Heart right ventricle (tissue), 16 donors: Measurements from ENCODE around the gene RIMBP2. TPM values are rescaled to one million over a fixed set of nuclear protein-coding genes. Genes with fewer than 3 reads are reported as not detected.

Source experiments
- ATAC-seq, 8 donors: fragments of 200-7000 bp; cut with Tn5 transposase; one replicate each; pipeline ENCODE4 v1.9.1; 2020; ENCODE audit warnings: mild to moderate bottlenecking in 8 of 8, moderate library complexity in 8 of 8, moderate number of reproducible peaks in 1 of 8
- DNase-seq, 2 donors: peaks; one replicate each; pipeline ENCODE4 v3.0.0-alpha.2; 2020
- H3K27ac ChIP-seq, 10 donors: fragments of 200-600 bp; sonication (generic) in 2 of 10; one replicate each; pipeline versions ENCODE4 v1.5.0 to v1.8.0; 2020 to 2022; ENCODE audit warnings: mild to moderate bottlenecking in 3 of 10
- H3K27me3 ChIP-seq, 7 donors: fragments of 200-600 bp; one replicate each; pipeline ENCODE4 v1.8.0; 2021 to 2022; ENCODE audit warnings: mild to moderate bottlenecking in 2 of 7
- H3K36me3 ChIP-seq, 9 donors: fragments of 200-600 bp; sonication (generic) in 1 of 9; one replicate each; pipeline versions ENCODE4 v1.5.0 to v1.8.0; 2020 to 2022; ENCODE audit warnings: mild to moderate bottlenecking in 2 of 9
- H3K4me1 ChIP-seq, 9 donors: fragments of 200-600 bp; sonication (generic) in 1 of 9; one replicate each; pipeline versions ENCODE4 v1.5.0 to v1.8.0; 2020 to 2022; ENCODE audit warnings: mild to moderate bottlenecking in 4 of 9
- H3K4me3 ChIP-seq, 10 donors: fragments of 200-600 bp; sonication (generic) in 2 of 10; one replicate each; pipeline versions ENCODE4 v1.5.0 to v1.8.0; 2020 to 2022; ENCODE audit warnings: mild to moderate bottlenecking in 7 of 10, moderate library complexity in 2 of 10
- H3K9me3 ChIP-seq, 11 donors: fragments of 200-600 bp in 10 of 11; sonication (generic) in 2 of 11; one replicate each; pipeline versions ENCODE4 v1.5.0 to v1.8.0; 2013 to 2022; ENCODE audit warnings: mild to moderate bottlenecking in 2 of 11, control low read depth in 1 of 11, moderate library complexity in 1 of 11
- WGBS, 2 donors: extraction: QIAGEN DNeasy Blood & Tissue Kit; methylation state at CpG; one replicate each; pipeline ENCODE4 v1.1.7; 2013; ENCODE audit warnings: inconsistent platforms in 1 of 2; 5-methylcytosine and 5-hydroxymethylcytosine counted together
- intact Hi-C, 10 donors: fragments of 100-400 bp; cut with DNase I; formaldehyde crosslinking; loops; one replicate each; pipeline versions ENCODE4 v1.11.1 to v1.14.2; 2022
- polyA plus RNA-seq, 2 donors: library from polyadenylated mRNA; stranded (reverse); fragments of 200-250 nt; gene quantifications; one replicate each; pipeline ENCODE4 v1.2.3, GENCODE V29; 2013
- total RNA-seq, 10 donors: library from RNA; stranded (reverse); fragmentation: NEBNext Ultra II Directional in 3 of 10; extraction: Animal tissue kit (Norgen Biotek cat#: 25700) in 3 of 10; gene quantifications; one replicate each; pipeline versions ENCODE4 v1.2.1 to v1.2.4, GENCODE V29; 2021 to 2023
- TF ChIP-seq, protein P1 (sequence below), 9 donors: fragments of 200-600 bp; sonication (generic) in 2 of 9; IDR thresholded peaks; one replicate each; pipeline versions ENCODE4 v1.5.0 to v1.8.0; 2021 to 2022; ENCODE audit warnings: antibody characterized with exemption in 9 of 9, mild to moderate bottlenecking in 5 of 9, moderate library complexity in 1 of 9
- donor health status: Arrhythmogenic right ventricular cardiomyopathy.
- donor health status: ischemic (EF 13 %, LVEDD 7.1; RV severe dilation, severe dysfunction).
- donor health status: healthy with polysubstance abuse.
- donor health status: DM: no; HTN: yes; CAD: no.
- donor health status: DM: no; HTN: no; CAD: no.
- donor health status: ischemic (EF 25% LVEDD 6.9; RV normal size, moderate dysfunction).
- donor health status: ischemic (EF 25% LVEDD 5.7; RV mildly dilated, moderate dysfunction).
- donor health status: healthy.
- donor health status: DM: yes; HTN: yes; CAD: no.
- donor health status: Ischemic cardiomyopathy.
- donor health status: ischemic (EF 35%, LVEDD 5.7; RV mildly dilated, moderate dysfunction).
- donor health status: nonischemic (EF 11% LVEDD 7.7; RV severe dilation, severe dysfunction).
- donor health status: DM: yes; HTN: yes; CAD: no.
- donor health status: PGD.
- donor health status: ischemic (EF 29% LVEDD 5.4; RV normal size, mild dysfunction).
- donor health status: nonischemic (EF 23%, LVEDD 6.1; RV moderate dilation, normal function).

Gene RIMBP2
- total and polyA plus RNA-seq, 12 donors = 0.01 to 0.17 (median 0.05) TPM; not detected in 9

DNA sequence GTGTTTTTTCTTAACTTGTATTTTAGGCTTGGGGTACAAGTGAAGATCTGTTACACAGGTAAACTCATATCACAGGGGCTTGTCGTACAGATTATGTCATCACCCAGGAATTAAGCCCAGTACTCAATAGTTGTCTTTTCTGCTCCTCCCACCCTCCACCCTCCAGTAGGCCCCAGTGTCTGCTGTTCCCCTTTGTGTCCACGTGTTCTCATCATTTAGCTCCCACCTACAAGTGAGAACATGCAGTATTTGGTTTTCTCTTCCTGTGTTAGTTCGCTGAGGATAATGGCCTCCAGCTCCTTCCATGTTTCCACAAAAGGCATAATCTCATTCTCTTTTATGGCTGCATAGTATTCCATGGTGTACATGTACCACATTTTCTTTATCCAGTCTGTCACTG is 166.7 kb downstream of the RIMBP2 start:
- H3K9me3 ChIP-seq = peaks cover 0 to 17% (median 12%) of the 10 kb centered on the region in 11 donors
- 61 to 67% methylated on average over 3 of the region's 3 CpGs for WGBS, 2 donors
- H3K4me1 ChIP-seq = no peaks in the 10 kb centered on the region
- intact Hi-C loops = no loop called here
- no peaks in the 10 kb centered on the region for H3K36me3 ChIP-seq
- DNase-seq (no peak), ATAC-seq (no peak)
- TF ChIP-seq, protein P1, sequence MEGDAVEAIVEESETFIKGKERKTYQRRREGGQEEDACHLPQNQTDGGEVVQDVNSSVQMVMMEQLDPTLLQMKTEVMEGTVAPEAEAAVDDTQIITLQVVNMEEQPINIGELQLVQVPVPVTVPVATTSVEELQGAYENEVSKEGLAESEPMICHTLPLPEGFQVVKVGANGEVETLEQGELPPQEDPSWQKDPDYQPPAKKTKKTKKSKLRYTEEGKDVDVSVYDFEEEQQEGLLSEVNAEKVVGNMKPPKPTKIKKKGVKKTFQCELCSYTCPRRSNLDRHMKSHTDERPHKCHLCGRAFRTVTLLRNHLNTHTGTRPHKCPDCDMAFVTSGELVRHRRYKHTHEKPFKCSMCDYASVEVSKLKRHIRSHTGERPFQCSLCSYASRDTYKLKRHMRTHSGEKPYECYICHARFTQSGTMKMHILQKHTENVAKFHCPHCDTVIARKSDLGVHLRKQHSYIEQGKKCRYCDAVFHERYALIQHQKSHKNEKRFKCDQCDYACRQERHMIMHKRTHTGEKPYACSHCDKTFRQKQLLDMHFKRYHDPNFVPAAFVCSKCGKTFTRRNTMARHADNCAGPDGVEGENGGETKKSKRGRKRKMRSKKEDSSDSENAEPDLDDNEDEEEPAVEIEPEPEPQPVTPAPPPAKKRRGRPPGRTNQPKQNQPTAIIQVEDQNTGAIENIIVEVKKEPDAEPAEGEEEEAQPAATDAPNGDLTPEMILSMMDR (IDR thresholded peaks at IDR 0.05) = no peak
- H3K4me3 ChIP-seq = no peak overlapping the region
- no peak overlapping the region for H3K27ac ChIP-seq
- peaks cover 0 to 4% (median 0%) of the 10 kb centered on the region in 7 donors for H3K27me3 ChIP-seq

DNA sequence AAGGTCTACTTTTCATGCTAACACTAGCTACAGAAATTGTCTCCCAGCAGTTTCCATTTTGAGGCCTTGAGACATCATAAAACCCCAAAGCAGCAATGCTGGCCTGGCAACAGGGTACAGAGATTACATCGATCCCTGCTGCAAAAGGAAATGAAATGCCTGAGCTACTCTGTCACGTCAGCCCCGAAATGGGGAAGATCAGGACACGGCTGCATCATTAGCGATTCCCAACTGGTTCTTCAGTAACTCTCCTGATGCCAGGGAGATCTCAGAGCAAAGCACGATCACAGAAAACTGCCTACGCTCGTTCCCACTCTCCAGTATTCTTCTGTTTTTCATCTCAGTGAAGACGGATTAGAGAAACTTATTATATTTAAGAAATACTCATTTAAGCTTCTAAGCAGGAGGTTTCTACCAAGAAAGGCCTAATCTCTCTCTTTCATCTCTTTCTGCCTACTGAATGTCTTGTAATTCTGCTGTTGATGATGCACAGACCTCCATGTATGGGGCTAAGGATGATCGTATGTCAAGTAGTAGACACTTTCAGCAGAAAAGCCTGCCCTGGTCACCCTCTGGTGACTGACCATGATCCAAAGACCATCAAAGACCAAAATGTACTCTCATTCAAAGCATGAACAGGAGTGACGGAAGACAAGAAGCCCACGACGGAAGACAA is 168.5 kb downstream of the RIMBP2 start:
- Histone ChIP-seq H3K9me3 (peaks cover 0 to 21% (median 12%) of the 10 kb centered on the region in 11 donors), H3K4me1 (no peaks in the 10 kb centered on the region), H3K27ac (no peak overlapping the region), H3K36me3 (no peaks in the 10 kb centered on the region), H3K27me3 (peaks cover 0 to 4% (median 0%) of the 10 kb centered on the region in 7 donors), H3K4me3 (no peak overlapping the region)
- no peak for ATAC-seq
- whole genome bisulfite sequencing, 2 donors = 77 to 83% methylated on average over 13 of the region's 13 CpGs
- intact Hi-C loops = no loop called here
- no peak for DNase-seq
- TF ChIP-seq, protein P1 (IDR thresholded peaks at IDR 0.05) = no peak

DNA sequence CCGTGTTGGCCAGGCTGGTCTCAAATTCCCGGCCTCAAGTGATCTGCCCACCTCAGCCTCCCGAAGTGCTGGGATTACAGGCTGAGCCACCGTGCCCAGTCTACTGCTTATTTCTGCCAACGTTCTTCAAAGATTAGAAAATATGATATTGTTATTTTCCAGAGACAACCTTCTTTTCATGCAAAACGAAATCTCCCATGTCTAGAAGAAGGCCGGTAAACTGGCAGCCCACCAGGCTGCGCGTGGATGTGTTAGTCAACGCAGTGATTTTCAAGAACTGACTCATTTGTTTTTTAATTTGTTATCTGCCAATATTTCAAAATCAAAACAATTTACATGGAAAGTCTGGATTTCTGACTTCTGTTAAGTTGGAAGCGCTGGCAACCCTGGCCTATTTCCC is 169.6 kb downstream of the RIMBP2 start:
- Histone ChIP-seq H3K9me3 (peaks cover 0 to 23% (median 9%) of the 10 kb centered on the region in 11 donors), H3K27me3 (peaks cover 0 to 4% (median 0%) of the 10 kb centered on the region in 7 donors), H3K4me1 (no peaks in the 10 kb centered on the region), H3K4me3 (no peak overlapping the region), H3K36me3 (no peaks in the 10 kb centered on the region), H3K27ac (no peak overlapping the region)
- ATAC-seq = no peak
- TF ChIP-seq, protein P1 (IDR thresholded peaks at IDR 0.05) = no peak
- DNase-seq = no peak
- intact Hi-C loops = no loop called here
- 80 to 86% methylated on average over 11 of the region's 11 CpGs for WGBS, 2 donors

DNA sequence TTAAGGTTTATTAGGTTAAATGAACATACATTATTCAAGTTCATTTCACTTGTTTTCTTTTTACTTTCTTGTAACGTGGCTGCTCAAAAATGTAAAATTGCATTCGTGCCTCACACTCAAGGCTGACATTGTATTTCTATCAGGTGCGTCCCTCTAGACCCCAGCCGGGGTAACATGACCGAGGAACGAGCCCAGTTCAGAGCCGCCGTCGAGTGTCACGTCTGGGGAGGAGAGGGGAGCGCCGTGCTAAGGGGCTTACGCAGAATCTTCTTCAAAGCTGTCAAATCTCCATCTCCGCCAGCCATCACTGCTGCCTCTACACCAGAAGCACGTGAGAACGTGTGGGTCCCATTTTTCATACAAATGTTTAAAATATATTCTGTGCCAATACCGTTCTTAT is 170.6 kb downstream of the RIMBP2 start:
- TF ChIP-seq, protein P1 (IDR thresholded peaks at IDR 0.05) = no peak
- Histone ChIP-seq H3K4me3 (no peak overlapping the region), H3K4me1 (no peaks in the 10 kb centered on the region), H3K27me3 (peaks cover 0 to 4% (median 0%) of the 10 kb centered on the region in 7 donors), H3K36me3 (no peaks in the 10 kb centered on the region), H3K9me3 (peaks cover 0 to 24% (median 5%) of the 10 kb centered on the region in 11 donors), H3K27ac (no peak overlapping the region)
- intact Hi-C loops = no loop called here
- DNase-seq (no peak), ATAC-seq (no peak)
- WGBS, 2 donors = 73 to 76% methylated on average over 17 of the region's 17 CpGs
